Measurements from ENCODE around the gene GRM2.

GRM2 gene

DNA sequence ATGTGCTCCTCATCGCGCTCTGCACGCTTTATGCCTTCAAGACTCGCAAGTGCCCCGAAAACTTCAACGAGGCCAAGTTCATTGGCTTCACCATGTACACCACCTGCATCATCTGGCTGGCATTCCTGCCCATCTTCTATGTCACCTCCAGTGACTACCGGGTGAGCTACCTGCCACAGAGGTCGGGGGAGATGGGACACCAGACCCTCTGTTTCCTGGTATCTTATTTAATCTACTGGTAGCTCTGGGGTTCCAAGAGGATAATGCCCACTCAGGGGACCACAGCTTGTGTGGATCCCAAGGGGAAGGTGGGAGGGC, 9.1 kb downstream of the GRM2 start:
- DNase-seq (ENCODE audit: low read depth) = no peak
- H3K4me3 ChIP-seq (ENCODE audit: low read depth, low read length) = no peak overlapping the region
- TF ChIP-seq, protein P1, sequence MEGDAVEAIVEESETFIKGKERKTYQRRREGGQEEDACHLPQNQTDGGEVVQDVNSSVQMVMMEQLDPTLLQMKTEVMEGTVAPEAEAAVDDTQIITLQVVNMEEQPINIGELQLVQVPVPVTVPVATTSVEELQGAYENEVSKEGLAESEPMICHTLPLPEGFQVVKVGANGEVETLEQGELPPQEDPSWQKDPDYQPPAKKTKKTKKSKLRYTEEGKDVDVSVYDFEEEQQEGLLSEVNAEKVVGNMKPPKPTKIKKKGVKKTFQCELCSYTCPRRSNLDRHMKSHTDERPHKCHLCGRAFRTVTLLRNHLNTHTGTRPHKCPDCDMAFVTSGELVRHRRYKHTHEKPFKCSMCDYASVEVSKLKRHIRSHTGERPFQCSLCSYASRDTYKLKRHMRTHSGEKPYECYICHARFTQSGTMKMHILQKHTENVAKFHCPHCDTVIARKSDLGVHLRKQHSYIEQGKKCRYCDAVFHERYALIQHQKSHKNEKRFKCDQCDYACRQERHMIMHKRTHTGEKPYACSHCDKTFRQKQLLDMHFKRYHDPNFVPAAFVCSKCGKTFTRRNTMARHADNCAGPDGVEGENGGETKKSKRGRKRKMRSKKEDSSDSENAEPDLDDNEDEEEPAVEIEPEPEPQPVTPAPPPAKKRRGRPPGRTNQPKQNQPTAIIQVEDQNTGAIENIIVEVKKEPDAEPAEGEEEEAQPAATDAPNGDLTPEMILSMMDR (conservative IDR thresholded peaks at IDR 0.05; ENCODE audit: low read depth, low read length) = no peak

DNA sequence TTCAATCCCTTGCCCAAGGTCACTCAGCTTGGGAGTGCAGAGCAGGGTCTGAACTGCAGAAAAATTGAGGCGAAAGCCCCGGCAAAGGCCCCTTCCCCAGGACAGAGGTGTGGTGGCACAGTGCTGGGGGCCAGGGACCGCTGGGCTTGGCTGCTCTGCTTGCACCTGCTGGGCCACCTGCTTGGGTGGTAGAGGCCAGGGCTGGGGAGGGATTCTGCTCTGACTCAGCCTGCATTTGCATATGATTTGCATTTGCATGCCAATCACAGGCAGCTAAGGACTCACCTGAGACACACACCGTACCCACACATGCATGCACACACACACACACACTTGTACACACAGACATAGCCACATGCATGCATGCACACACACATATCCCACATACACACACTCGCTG, 9.9 kb downstream of the GRM2 start:
- TF ChIP-seq, protein P1 (conservative IDR thresholded peaks at IDR 0.05; ENCODE audit: low read depth, low read length) = no peak
- no peak for DNase-seq (ENCODE audit: low read depth)
- H3K4me3 ChIP-seq (ENCODE audit: low read depth, low read length) = no peak overlapping the region

DNA sequence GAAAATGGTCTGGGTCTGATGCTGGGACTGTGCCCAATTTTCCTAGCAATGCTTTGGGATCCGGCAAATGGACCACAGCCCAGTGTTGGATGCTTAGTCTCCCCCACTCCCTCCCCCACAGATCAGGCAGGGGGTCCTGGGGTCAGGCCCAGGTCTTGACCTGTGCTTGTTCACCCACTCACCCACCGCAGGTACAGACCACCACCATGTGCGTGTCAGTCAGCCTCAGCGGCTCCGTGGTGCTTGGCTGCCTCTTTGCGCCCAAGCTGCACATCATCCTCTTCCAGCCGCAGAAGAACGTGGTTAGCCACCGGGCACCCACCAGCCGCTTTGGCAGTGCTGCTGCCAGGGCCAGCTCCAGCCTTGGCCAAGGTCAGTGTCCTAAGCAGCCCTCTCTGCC, 10.6 kb downstream of the GRM2 start:
- TF ChIP-seq, protein P1 (conservative IDR thresholded peaks at IDR 0.05; ENCODE audit: low read depth, low read length) = no peak
- DNase-seq (ENCODE audit: low read depth) = no peak
- H3K4me3 ChIP-seq (ENCODE audit: low read depth, low read length) = no peak overlapping the region

DNA sequence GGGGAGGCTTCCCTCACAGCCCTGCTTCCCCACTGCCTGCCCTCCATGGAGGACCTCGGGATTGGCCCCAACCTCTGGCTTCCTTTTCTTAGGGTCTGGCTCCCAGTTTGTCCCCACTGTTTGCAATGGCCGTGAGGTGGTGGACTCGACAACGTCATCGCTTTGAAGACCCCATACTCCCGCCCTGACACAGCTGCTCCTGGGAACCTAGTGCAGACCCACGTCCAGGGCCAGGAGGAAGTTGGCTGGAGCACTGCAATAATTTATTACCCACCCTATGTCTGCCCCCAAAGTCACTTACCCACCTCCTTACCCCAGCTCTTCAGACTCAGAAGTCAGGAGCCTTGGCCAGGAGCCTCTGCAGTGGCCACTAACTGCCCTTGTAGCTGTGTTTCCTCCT, 11.1 kb downstream of the GRM2 start:
- TF ChIP-seq, protein P1 (conservative IDR thresholded peaks at IDR 0.05; ENCODE audit: low read depth, low read length) = no peak
- no peak for DNase-seq (ENCODE audit: low read depth)
- no peak overlapping the region for H3K4me3 ChIP-seq (ENCODE audit: low read depth, low read length)

DNA sequence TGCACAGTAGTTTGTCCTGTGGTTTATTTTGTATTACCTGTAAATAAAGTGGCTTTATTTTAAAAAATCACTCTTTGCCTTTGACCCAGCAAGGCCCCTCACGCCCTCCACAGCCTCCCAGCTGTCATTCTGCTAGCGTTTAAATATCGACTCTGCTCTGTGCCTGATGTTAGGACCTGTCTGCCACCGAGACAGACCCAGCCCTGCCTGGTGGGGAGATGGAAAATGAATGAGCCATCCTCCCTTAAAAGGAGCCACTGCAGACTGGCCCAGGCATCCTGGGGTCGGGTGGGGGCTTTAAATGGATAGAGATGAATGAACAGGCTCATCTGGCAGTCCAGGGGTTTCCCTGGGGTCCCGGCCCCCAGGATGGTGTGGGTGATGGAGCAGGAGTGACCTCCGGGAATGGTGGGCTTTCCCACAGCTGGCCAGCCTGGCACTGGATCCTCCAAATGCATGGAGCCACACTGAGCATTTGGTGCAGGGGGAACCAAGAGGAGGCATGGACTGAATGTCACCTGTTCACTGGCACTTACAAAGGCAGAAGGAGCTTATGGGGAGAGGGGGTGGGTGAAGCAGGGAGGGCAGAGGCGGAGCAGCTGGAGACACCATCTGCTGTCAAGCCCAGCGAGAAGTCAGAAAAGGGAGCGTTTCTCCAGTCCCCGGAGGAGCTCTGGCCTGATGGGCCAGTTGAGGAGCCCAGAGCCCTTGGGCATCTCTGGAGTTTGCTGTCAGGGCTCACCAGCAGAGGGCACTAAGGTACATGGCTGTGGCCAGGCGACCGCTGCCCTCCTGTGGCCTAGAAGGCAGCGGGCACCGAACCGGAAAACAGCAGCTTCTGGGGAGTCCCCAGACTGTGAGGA, 11.9 kb downstream of the GRM2 start:
- TF ChIP-seq, protein P1 (conservative IDR thresholded peaks at IDR 0.05; ENCODE audit: low read depth, low read length) = peak; percentile 70
- no peak overlapping the region for H3K4me3 ChIP-seq (ENCODE audit: low read depth, low read length)
- DNase-seq (ENCODE audit: low read depth) = peak; percentile 54

DNA sequence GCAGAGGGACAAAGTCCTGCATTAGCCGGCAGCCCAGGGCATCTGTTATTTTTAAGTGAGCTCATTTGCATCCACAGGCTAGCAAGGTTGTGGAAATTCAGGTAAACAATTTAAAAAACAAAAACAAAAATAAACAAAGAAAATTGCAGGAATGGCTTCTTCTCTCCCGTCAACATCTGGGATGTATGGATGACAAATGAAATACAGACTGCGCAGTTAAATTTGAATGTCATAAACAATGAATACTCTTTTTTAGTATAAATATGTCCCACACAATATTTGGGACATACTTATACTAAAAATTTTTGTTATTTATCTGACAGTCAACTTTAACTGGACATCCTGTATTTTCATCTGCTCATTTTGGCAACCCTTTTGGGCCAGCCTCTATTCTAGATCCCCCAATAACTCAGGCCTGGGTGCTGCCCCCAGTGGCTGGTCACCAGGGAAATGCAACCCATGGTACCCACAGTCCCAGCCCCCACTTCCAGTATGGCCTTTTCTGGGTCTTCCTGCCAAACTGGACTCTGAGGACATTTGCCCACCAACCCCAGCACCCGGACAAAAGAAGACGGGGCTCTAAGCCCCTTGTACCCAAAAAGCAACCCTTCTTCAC, 12.7 kb downstream of the GRM2 start:
- H3K4me3 ChIP-seq (ENCODE audit: low read depth, low read length) = no peak overlapping the region
- DNase-seq (ENCODE audit: low read depth) = no peak
- TF ChIP-seq, protein P1 (conservative IDR thresholded peaks at IDR 0.05; ENCODE audit: low read depth, low read length) = peak; percentile 32
